Left kidney (tissue), 2 donors: ENCODE results near the gene CHD2. TPM values are rescaled to one million over a fixed set of nuclear protein-coding genes. Genes with fewer than 3 reads are reported as not detected.
"Not testable (repeated sequence)": the region's sequence is repeated elsewhere in the genome, so short reads cannot be mapped to it uniquely, and the experiment has no call there.

Source experiments
- DNase-seq: peaks from one replicate; pipeline ENCODE4 v3.0.0-alpha.2; 2013
- polyA plus RNA-seq: library from polyadenylated mRNA; unstranded; fragments of 120-200 nt; gene quantifications from one replicate; pipeline ENCODE4 v1.2.1, GENCODE V29; 2013; ENCODE audit not compliant: insufficient read length

Gene CHD2
- polyA plus RNA-seq, 1 donor: 134 TPM

- no peak for DNase-seq
These were observed 4.8 kb downstream of the CHD2 start for GRCh38 chr15:92904722-92905571.

- no peak for DNase-seq
These were observed 5.9 kb downstream of the CHD2 start for GRCh38 chr15:92906020-92906419.

GRCh38 chr15:92906563-92907081, 6.5 kb downstream of the CHD2 start:
- DNase-seq: no peak

DNA sequence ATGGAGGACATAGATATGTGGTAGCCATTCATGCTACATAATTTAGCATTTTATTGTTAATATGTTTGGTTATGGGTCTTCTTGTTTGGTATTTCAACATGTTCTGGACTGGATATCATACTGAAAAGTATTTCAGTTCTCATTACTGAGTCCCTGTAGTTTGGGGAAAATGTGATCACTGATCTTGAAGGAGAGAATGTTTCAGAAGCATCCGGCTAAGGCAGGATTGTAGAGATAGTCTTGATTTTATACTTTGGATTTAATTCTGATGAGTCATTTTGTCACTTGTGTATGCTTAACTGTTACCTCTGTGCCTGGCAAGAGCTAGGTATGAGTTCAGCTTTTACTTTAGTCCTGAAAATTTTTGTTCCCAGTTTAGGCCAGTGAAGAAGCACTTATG, 7.1 kb downstream of the CHD2 start:
- no peak for DNase-seq

DNA sequence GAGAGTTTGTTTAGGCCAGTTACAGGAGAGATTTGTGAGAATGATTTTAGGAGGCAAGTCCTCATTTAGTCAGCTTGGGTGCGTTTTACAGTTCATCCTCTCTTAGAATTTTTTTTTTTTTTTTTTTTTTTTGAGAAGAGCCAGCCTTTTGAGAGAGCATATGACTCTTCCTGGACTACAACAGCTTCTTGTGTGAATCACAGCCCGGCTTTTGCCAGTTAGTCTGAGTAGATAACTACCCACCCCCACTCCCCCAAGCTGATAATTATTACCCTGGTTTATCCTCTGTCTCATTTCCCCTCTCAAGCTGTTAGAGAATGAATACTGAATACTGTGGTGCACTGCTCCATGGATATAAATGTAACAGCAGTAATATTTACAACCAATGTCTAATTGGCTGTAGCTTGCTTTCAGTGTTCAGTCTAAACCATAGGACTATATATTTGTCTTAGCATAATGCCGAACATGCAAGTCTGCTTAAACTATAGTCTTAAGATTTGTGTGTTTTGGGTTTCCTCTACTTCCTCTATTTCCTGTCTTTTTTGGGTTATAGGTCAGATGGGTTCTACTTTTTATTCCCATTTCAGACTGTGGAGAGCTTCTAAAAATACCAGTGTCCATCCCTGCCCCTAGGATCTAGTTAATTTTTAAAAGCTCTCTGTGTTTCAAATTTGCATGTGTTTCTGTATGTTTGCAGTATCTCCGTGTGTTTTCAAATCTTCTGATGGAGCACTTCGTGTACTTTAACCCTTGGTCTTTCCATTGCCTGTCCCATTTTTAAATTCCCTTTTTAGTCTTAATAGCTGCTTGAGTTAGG, 8.0 kb downstream of the CHD2 start:
- DNase-seq: no peak

GRCh38 chr15:92908713-92909057, 8.6 kb downstream of the CHD2 start:
- DNase-seq: no peak

- no peak for DNase-seq
These were observed 9.1 kb downstream of the CHD2 start for GRCh38 chr15:92909136-92909781.

GRCh38 chr15:92910451-92910850, 10.3 kb downstream of the CHD2 start:
- no peak for DNase-seq

- DNase-seq: no peak
These were observed 14.0 kb downstream of the CHD2 start for GRCh38 chr15:92914103-92914499.

DNA sequence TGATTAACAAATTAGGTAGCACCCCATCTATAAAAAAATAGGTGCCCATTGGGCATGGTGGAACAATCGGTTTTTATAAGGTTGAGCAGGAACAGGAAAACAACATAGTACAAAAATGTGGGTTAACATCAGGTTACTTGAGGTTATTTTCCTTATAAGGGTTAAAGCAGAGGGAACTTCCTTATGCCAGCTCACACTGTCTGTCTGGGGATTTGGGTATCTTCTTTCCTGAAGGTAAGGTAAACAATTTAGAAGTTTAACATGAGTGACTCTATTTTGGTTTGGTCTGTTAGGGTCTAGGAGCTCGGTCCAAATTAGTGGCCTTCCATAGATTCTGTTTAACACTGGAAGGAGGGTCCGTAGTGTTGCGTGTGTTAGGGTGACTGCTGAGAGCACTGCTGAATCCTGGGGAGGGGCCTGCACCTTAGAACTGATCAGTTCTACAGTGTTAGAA, 14.7 kb downstream of the CHD2 start:
- DNase-seq: no peak

DNA sequence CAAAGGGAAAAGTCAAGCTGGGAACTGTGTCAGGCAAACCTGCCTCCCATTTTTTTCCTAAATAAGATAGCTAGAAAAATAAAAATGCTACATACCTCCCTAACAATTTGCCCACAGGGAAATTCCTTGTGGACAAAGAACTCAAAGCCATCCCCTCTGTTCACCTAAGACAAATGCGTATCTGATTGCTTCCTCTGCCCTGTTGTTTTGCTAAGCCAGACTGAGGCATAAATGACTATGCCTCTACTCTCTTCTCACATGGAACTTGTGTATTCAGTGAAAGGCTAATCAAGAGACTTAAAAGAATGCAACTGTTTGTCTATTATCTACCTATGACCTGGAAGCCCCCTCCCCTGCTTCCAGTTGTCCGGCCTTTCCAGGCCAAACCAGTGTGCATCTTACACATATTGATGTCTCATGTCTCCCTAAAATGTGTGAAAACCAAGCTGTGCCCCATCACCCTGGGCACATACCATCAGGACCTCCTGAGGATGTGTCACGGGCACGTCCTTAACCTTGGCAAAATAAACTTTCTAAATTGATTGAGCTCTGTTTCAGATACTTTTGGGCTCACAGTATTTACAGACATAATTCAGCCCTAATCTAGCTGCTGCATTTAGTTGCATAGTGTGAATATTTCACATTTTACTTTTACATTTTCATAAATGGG, 15.8 kb downstream of the CHD2 start:
- DNase-seq: no peak

- peak; percentile 99 for DNase-seq
These were observed 17.7 kb downstream of the CHD2 start for GRCh38 chr15:92917598-92918407.

GRCh38 chr15:92918881-92919280, 18.8 kb downstream of the CHD2 start:
- DNase-seq: not testable (repeated sequence)

DNA sequence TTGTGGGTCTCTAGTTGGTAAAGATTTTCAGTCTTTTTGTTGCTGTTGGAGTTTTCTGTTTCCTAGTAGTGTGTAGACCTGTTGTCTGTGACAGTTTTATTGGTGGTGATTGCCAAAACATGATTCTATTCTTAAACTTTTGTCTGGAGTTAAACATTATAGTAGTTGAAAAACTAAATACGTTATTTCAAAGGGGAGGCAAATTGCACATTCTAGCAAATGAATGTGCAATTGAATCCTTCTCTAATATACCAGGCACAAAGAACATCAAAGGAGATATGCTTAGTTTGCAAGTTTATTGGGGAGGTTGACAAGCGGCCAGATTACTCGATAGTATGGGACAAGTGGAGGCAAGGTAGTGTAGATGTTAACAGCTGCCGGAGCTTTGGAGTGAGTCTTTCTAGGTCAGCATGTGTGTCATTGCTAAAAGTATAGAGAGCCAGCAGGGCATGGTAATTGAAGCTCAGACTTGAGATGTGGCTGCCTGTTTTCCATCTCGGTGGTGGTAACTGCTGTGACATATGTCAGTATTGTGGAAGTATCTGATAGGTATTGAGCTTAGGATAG, 20.6 kb downstream of the CHD2 start:
- no peak for DNase-seq

GRCh38 chr15:92921215-92922131, 21.3 kb downstream of the CHD2 start:
- DNase-seq: no peak

DNA sequence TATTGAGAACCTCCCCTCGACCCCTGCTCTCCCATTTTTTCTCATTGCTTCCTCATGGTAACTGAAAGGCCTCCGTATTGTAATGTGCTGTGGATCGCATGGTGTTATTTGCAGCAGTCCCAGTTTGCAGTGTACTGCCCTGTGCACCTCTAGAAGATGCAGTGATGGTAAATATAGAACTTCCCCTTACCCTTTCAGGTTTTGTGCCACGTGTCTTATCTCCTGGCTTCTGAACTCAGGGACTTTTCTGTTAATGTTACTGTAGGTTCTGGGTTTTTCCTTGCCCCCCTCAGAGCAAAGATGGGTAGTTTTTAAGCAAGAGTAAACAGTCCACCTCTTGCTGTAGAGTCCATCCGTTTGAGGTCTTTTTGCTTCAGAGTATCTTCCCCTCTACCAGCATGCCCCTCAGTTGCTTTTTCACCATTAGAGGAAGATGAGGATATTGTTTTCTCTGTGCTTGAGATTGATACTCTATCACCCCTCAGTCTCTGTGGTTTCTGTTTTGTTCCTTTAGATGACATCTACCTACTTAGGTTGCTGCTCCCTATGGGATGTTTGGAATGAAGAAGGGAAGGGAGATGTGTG, 22.4 kb downstream of the CHD2 start:
- DNase-seq: no peak

GRCh38 chr15:92924216-92924615, 24.1 kb downstream of the CHD2 start:
- DNase-seq: no peak

DNA sequence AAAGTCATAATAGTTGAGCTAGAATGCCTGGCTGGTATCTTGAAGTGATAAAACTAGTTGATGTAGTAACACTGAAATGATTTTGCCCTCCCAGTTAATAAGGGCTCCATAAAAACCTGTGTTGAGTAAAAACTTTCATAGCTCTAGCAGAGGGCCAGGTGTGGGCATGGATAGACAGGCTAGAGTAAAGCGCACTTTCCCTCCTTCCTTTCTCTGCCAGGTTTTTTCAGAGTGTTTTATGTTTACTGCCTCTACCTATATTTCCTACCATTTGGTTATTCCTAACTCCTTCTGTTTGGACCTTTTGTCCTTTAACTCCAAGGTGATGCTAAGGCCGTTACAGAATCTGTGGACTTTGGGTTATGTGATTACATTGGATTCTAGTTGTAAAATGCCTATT, 25.3 kb downstream of the CHD2 start:
- no peak for DNase-seq

GRCh38 chr15:92928225-92928750, 28.2 kb downstream of the CHD2 start:
- DNase-seq: no peak
